GM19099 (cell line): Measurements from ENCODE around the gene RSF1.

Source experiments
- POLR2A ChIP-seq: IDR thresholded peaks from 3 replicates; pipeline ENCODE4 v1.6.1; 2011; ENCODE audit warnings: low read depth; ENCODE audit not compliant: insufficient read length; ENCODE audit errors: extremely low read depth

The RSF1 gene

GRCh38 chr11:77636731-77637344 lies 183.7 kb downstream of the RSF1 start:
- no peak for TF ChIP-seq POLR2A

- no peak for TF ChIP-seq POLR2A
These were observed 190.3 kb downstream of the RSF1 start for GRCh38 chr11:77630157-77630710.

GRCh38 chr11:77619576-77620198 lies 200.8 kb downstream of the RSF1 start:
- no peak for TF ChIP-seq POLR2A

GRCh38 chr11:77617892-77618291 lies 202.6 kb downstream of the RSF1 start:
- no peak for TF ChIP-seq POLR2A

- TF ChIP-seq POLR2A: no peak
These were observed 208.6 kb downstream of the RSF1 start for GRCh38 chr11:77611921-77612320.
